HEK293T (cell line): ENCODE results near the gene TLK2.
"Not testable (repeated sequence)": the region's sequence is repeated elsewhere in the genome, so short reads cannot be mapped to it uniquely, and the experiment has no call there.

Experiments used
- CTCF ChIA-PET: fragments of 350-600 bp; formaldehyde crosslinking; extraction: SDS; loops from one replicate; lab custom pipeline; 2021; ENCODE audit warnings: antibody characterized with exemption, inconsistent platforms; lab: Yijun Ruan, JAX
- POLR2A ChIA-PET: fragments of 350-600 bp; formaldehyde crosslinking; extraction: SDS; loops from one replicate; lab custom pipeline; 2020; ENCODE audit warnings: antibody characterized with exemption, inconsistent platforms; lab: Yijun Ruan, JAX
- DNase-seq: peaks from one replicate; pipeline ENCODE4 v3.0.0; 2012; ENCODE audit warnings: mixed read lengths; ENCODE audit errors: extremely low spot score
- ELF4 ChIP-seq: fragments of 450-650 bp; IDR thresholded peaks from 2 replicates; pipeline ENCODE4 v1.6.1; 2017; ENCODE audit warnings: antibody characterized with exemption
- FOXA1 ChIP-seq: fragments of 450-650 bp; IDR thresholded peaks from 2 replicates; pipeline ENCODE4 v1.6.1; 2016; ENCODE audit warnings: mild to moderate bottlenecking
- FOXK2 ChIP-seq: fragments of 450-650 bp; IDR thresholded peaks from 2 replicates; pipeline ENCODE4 v1.6.1; 2016; ENCODE audit warnings: mild to moderate bottlenecking
- FOXM1 ChIP-seq: fragments of 450-650 bp; IDR thresholded peaks from 2 replicates; pipeline ENCODE4 v1.6.1; 2017; ENCODE audit warnings: mild to moderate bottlenecking, borderline replicate concordance
- LEF1 ChIP-seq: fragments of 450-650 bp; IDR thresholded peaks from 2 replicates; pipeline ENCODE4 v1.6.1; 2017; ENCODE audit warnings: mild to moderate bottlenecking, borderline replicate concordance
- NFRKB ChIP-seq: fragments of 450-650 bp; IDR thresholded peaks from 2 replicates; pipeline ENCODE4 v1.6.1; 2016; ENCODE audit warnings: mild to moderate bottlenecking, moderate library complexity
- PKNOX1 ChIP-seq: fragments of 450-650 bp; IDR thresholded peaks from 2 replicates; pipeline ENCODE4 v1.6.1; 2016
- SUZ12 ChIP-seq: fragments of 450-650 bp; IDR thresholded peaks from 2 replicates; pipeline ENCODE4 v1.6.1; 2016; ENCODE audit warnings: mild to moderate bottlenecking
- TARDBP ChIP-seq: fragments of 450-650 bp; IDR thresholded peaks from 2 replicates; pipeline ENCODE4 v1.6.1; 2016

TLK2 gene

GRCh38 chr17:62478424-62478879, at the start of gene TLK2:
TLK2 (plus strand) TSS chr17:62478825; CDS start chr17:62481126, 2,301 bp downstream.
- DNase-seq, result peak; percentile 81
- POLR2A ChIA-PET, result no interaction called here
- CTCF ChIA-PET, result no interaction called here
- no peak for TF ChIP-seq PKNOX1
- TF ChIP-seq FOXA1, result no peak
- no peak for TF ChIP-seq LEF1

GRCh38 chr17:62435251-62435650, 43.4 kb upstream of the TLK2 start:
- POLR2A ChIA-PET, CTCF ChIA-PET: not testable (repeated sequence)

GRCh38 chr17:62441181-62441580, 37.4 kb upstream of the TLK2 start:
- POLR2A ChIA-PET, CTCF ChIA-PET, DNase-seq: not testable (repeated sequence)

More at GRCh38 chr17:62435251-62435650, 43.4 kb upstream of the TLK2 start:
- not testable (repeated sequence) for DNase-seq

- TF ChIP-seq SUZ12, result no peak
- no peak for TF ChIP-seq ELF4
- no peak for TF ChIP-seq FOXA1
- TF ChIP-seq FOXK2, result no peak
- TF ChIP-seq TARDBP, result no peak
- no peak for DNase-seq
- POLR2A ChIA-PET, result no interaction called here
- CTCF ChIA-PET, result no interaction called here
Measured at GRCh38 chr17:62444063-62444462, 34.6 kb upstream of the TLK2 start.

- DNase-seq, CTCF ChIA-PET: not testable (repeated sequence)
- POLR2A ChIA-PET, result interaction anchor here (0.7 kb wide), 1 partner anchor 10 kb away, joined by 3 read pairs; no protein-coding TSS in a partner anchor
Measured at GRCh38 chr17:62445791-62446190, 32.8 kb upstream of the TLK2 start.

GRCh38 chr17:62452195-62452594, 26.4 kb upstream of the TLK2 start:
- DNase-seq, POLR2A ChIA-PET: not testable (repeated sequence)
- CTCF ChIA-PET, result interaction anchor here (0.7 kb wide), 1 partner anchor 172 kb away, joined by 3 read pairs; no protein-coding TSS in a partner anchor

- POLR2A ChIA-PET, DNase-seq, CTCF ChIA-PET: not testable (repeated sequence)
Measured at GRCh38 chr17:62453041-62453440, 25.6 kb upstream of the TLK2 start.

GRCh38 chr17:62453656-62454055, 25.0 kb upstream of the TLK2 start:
- DNase-seq, CTCF ChIA-PET, POLR2A ChIA-PET: not testable (repeated sequence)

GRCh38 chr17:62454111-62454510, 24.5 kb upstream of the TLK2 start:
- POLR2A ChIA-PET, DNase-seq, CTCF ChIA-PET: not testable (repeated sequence)

GRCh38 chr17:62456016-62456415, 22.6 kb upstream of the TLK2 start:
- POLR2A ChIA-PET, result no interaction called here
- no peak for DNase-seq
- CTCF ChIA-PET, result no interaction called here
- TF ChIP-seq NFRKB (no peak), TARDBP (no peak), FOXA1 (no peak), FOXM1 (no peak), ELF4 (no peak)

GRCh38 chr17:62458483-62458882, 20.1 kb upstream of the TLK2 start:
- POLR2A ChIA-PET, CTCF ChIA-PET, DNase-seq: not testable (repeated sequence)

GRCh38 chr17:62464422-62464821, 14.2 kb upstream of the TLK2 start:
- POLR2A ChIA-PET, DNase-seq: not testable (repeated sequence)
- CTCF ChIA-PET, result interaction anchor here (0.6 kb wide), 1 partner anchor 142 kb away, joined by 5 read pairs; no protein-coding TSS in a partner anchor

- CTCF ChIA-PET, POLR2A ChIA-PET, DNase-seq: not testable (repeated sequence)
Measured at GRCh38 chr17:62465271-62465670, 13.4 kb upstream of the TLK2 start.

GRCh38 chr17:62470666-62471379, 7.8 kb upstream of the TLK2 start:
- CTCF ChIA-PET, POLR2A ChIA-PET: not testable (repeated sequence)
- peak; percentile 15 for DNase-seq
